ENCODE measurements around the gene LRRTM3.

DNA sequence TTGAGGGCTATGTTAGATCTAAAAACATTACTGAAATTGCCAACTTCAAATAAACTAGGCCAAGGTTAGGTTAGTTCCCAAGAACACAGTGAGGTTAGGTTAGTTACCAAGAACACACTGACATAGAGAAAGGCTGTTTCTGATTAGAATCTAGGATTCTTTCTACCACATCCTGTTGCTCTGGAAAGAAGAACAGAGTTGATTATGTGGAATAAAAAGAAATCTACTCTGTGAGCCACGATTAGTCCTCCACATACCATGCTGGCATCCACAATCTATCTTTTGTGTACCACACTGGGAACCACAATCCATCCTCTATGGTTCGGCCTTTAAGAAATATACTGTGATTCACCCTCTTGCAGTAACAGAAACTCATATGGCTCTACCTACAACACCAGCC lies 91.4 kb downstream of the LRRTM3 start:
- TF ChIP-seq CTCF (IDR thresholded peaks at IDR 0.05; ENCODE audit: low read depth, low read length) (no peak), POLR2A (IDR thresholded peaks at IDR 0.05; ENCODE audit: extremely low read depth, insufficient read length) (no peak)

All from NB4 (cell line).